DMS153 treated with DMSO at 0.1 percent for 48 hours (cell line): Measurements from ENCODE around the gene PHLPP1.
"Not testable (repeated sequence)": the region's sequence is repeated elsewhere in the genome, so short reads cannot be mapped to it uniquely, and the experiment has no call there.

Source experiments
- DNase-seq: peaks from one replicate; lab custom pipeline; 2025; ENCODE audit not compliant: unreplicated experiment; lab: John Stamatoyannopoulos, UW

PHLPP1 gene

GRCh38 chr18:62880673-62881364 lies 165.5 kb downstream of the PHLPP1 start:
- DNase-seq, result no peak

GRCh38 chr18:62881509-62882016 lies 166.2 kb downstream of the PHLPP1 start:
- peak; percentile 51 for DNase-seq

GRCh38 chr18:62883937-62884735 lies 168.8 kb downstream of the PHLPP1 start:
- peak; percentile 79 for DNase-seq

- no peak for DNase-seq
Measured at GRCh38 chr18:62885804-62886203, 170.5 kb downstream of the PHLPP1 start.

- no peak for DNase-seq
Measured at GRCh38 chr18:62894681-62895390, 179.5 kb downstream of the PHLPP1 start.

GRCh38 chr18:62897153-62897552 lies 181.8 kb downstream of the PHLPP1 start:
- no peak for DNase-seq

- no peak for DNase-seq
Measured at GRCh38 chr18:62898359-62898758, 183.0 kb downstream of the PHLPP1 start.

- DNase-seq, result no peak
Measured at GRCh38 chr18:62899534-62899933, 184.2 kb downstream of the PHLPP1 start.

GRCh38 chr18:62900132-62900883 lies 185.0 kb downstream of the PHLPP1 start:
- DNase-seq, result no peak

- no peak for DNase-seq
Measured at GRCh38 chr18:62902776-62903175, 187.4 kb downstream of the PHLPP1 start.

GRCh38 chr18:62904396-62905285 lies 189.3 kb downstream of the PHLPP1 start:
- DNase-seq, result no peak

- DNase-seq, result no peak
Measured at GRCh38 chr18:62912885-62913284, 197.5 kb downstream of the PHLPP1 start.

- not testable (repeated sequence) for DNase-seq
Measured at GRCh38 chr18:62913824-62914223, 198.5 kb downstream of the PHLPP1 start.

GRCh38 chr18:62914871-62915392 lies 199.6 kb downstream of the PHLPP1 start:
- DNase-seq, result no peak

- DNase-seq, result no peak
Measured at GRCh38 chr18:62918361-62918760, 203.0 kb downstream of the PHLPP1 start.

GRCh38 chr18:62919109-62919838 lies 203.9 kb downstream of the PHLPP1 start:
- no peak for DNase-seq

GRCh38 chr18:62925031-62925688 lies 209.8 kb downstream of the PHLPP1 start:
- DNase-seq, result no peak

GRCh38 chr18:62928326-62928725 lies 213.0 kb downstream of the PHLPP1 start:
- no peak for DNase-seq
